Pancreas (tissue), 10 donors: ENCODE data around the gene DNAH8. TPM values are rescaled to one million over a fixed set of nuclear protein-coding genes. Genes with fewer than 3 reads are reported as not detected.

Experiments used
- ATAC-seq, 4 donors: fragments of 200-7000 bp; cut with Tn5 transposase; one replicate each; pipeline versions ENCODE4 v1.8.0 to v1.9.1; 2020; ENCODE audit warnings: mild to moderate bottlenecking in 4 of 4, moderate library complexity in 4 of 4
- DNase-seq, 6 donors: peaks; one replicate each; pipeline ENCODE4 v3.0.0-alpha.2; 2020
- FAIRE-seq: peaks from 2 replicates; lab custom pipeline; 2012; peaks lifted over from hg19 to GRCh38; lab: Jason Lieb, UNC
- H3K27ac ChIP-seq, 4 donors: fragments of 200-600 bp; sonication (generic); 1 replicate in 3 of 4; 2 replicates in 1 of 4; pipeline versions ENCODE4 v1.5.0 to v1.8.0; 2020
- H3K27me3 ChIP-seq, 4 donors: fragments of 200-600 bp; one replicate each; pipeline ENCODE4 v1.8.0; 2021
- H3K36me3 ChIP-seq, 3 donors: fragments of 200-600 bp; sonication (generic) in 1 of 3; one replicate each; pipeline versions ENCODE4 v1.5.0 to v1.8.0; 2020 to 2021
- H3K4me1 ChIP-seq, 3 donors: fragments of 200-600 bp; one replicate each; pipeline ENCODE4 v1.8.0; 2021
- H3K4me3 ChIP-seq, 4 donors: fragments of 200-600 bp; sonication (generic) in 2 of 4; one replicate each; pipeline versions ENCODE4 v1.5.0 to v1.8.0; 2020 to 2021
- H3K9me3 ChIP-seq, 4 donors: fragments of 200-600 bp; one replicate each; pipeline ENCODE4 v1.8.0; 2021
- WGBS, 2 donors: extraction: QIAGEN DNeasy Blood & Tissue Kit; methylation state at CpG; one replicate each; pipeline ENCODE4 v1.1.7; 2013; 5-methylcytosine and 5-hydroxymethylcytosine counted together
- intact Hi-C, 3 donors: fragments of 100-400 bp; cut with DNase I; formaldehyde crosslinking; loops; one replicate each; pipeline versions ENCODE4 v1.11.1 to v1.14.2; 2022
- polyA plus RNA-seq, 2 donors: library from polyadenylated mRNA; stranded (reverse); fragments of 200-250 nt; gene quantifications; one replicate each; pipeline ENCODE4 v1.2.3, GENCODE V29; 2013
- total RNA-seq, 6 donors: library from RNA; stranded (reverse); fragmentation: NEBNext Ultra II Directional in 4 of 6; extraction: Animal tissue kit (Norgen Biotek cat#: 25700) in 4 of 6; gene quantifications; one replicate each; pipeline versions ENCODE4 v1.2.1 to v1.2.4, GENCODE V29; 2021 to 2023
- TF ChIP-seq, protein P1 (sequence below), 4 donors: fragments of 200-600 bp; sonication (generic) in 3 of 4; IDR thresholded peaks; one replicate each; pipeline versions ENCODE4 v1.5.0 to v1.8.0; 2021; ENCODE audit warnings: antibody characterized with exemption in 4 of 4
- donor health status: healthy with polysubstance abuse.
- donor health status: DM: no; HTN: no; CAD: no; lungs with moderate emphysema.
- donor health status: DM: no; HTN: no; CAD: no.
- donor health status: control.
- donor health status: control.
- donor health status: Bipolar disorder and iron deficiency.
- donor health status: DM: yes; HTN: yes; CAD: no.
- donor health status: DM: no; HTN: no; CAD: no.
- donor health status: DM: no; HTN: no; CAD: no.
- donor health status: DM: yes; HTN: yes; CAD: no.

DNAH8 gene
- total and polyA plus RNA-seq, 8 donors = not detected

DNA sequence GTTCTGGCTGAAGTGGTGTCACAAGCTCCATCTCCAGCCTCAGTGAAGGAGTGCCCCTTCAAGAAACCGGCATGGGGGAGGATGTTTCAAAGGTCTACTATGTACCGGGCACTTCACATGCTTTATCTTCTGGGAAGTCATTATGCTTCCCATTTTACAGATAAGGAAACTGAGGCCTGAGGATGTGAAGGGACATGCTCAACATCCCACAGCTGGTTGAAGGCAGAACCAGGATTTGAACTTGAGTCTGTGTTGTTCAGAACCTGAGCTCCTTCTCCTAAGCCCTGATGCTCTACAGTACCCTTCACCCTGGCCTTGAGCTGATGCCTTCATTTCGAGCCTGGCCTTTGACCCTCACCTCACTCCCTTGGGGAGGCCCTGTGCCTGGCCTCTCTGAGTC, 346.5 kb downstream of the DNAH8 start:
- intact Hi-C loops = no loop called here
- H3K27me3 ChIP-seq = no peaks in the 10 kb centered on the region
- FAIRE-seq = no peak
- DNase-seq = no peak
- H3K4me3 ChIP-seq = no peak overlapping the region
- no peaks in the 10 kb centered on the region for H3K9me3 ChIP-seq
- no peak for ATAC-seq
- TF ChIP-seq, protein P1, sequence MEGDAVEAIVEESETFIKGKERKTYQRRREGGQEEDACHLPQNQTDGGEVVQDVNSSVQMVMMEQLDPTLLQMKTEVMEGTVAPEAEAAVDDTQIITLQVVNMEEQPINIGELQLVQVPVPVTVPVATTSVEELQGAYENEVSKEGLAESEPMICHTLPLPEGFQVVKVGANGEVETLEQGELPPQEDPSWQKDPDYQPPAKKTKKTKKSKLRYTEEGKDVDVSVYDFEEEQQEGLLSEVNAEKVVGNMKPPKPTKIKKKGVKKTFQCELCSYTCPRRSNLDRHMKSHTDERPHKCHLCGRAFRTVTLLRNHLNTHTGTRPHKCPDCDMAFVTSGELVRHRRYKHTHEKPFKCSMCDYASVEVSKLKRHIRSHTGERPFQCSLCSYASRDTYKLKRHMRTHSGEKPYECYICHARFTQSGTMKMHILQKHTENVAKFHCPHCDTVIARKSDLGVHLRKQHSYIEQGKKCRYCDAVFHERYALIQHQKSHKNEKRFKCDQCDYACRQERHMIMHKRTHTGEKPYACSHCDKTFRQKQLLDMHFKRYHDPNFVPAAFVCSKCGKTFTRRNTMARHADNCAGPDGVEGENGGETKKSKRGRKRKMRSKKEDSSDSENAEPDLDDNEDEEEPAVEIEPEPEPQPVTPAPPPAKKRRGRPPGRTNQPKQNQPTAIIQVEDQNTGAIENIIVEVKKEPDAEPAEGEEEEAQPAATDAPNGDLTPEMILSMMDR (IDR thresholded peaks at IDR 0.05) = no peak
- no peak overlapping the region for H3K27ac ChIP-seq
- WGBS, 2 donors = 74 to 75% methylated on average over 3 of the region's 3 CpGs
- no peaks in the 10 kb centered on the region for H3K4me1 ChIP-seq
- no peaks in the 10 kb centered on the region for H3K36me3 ChIP-seq

DNA sequence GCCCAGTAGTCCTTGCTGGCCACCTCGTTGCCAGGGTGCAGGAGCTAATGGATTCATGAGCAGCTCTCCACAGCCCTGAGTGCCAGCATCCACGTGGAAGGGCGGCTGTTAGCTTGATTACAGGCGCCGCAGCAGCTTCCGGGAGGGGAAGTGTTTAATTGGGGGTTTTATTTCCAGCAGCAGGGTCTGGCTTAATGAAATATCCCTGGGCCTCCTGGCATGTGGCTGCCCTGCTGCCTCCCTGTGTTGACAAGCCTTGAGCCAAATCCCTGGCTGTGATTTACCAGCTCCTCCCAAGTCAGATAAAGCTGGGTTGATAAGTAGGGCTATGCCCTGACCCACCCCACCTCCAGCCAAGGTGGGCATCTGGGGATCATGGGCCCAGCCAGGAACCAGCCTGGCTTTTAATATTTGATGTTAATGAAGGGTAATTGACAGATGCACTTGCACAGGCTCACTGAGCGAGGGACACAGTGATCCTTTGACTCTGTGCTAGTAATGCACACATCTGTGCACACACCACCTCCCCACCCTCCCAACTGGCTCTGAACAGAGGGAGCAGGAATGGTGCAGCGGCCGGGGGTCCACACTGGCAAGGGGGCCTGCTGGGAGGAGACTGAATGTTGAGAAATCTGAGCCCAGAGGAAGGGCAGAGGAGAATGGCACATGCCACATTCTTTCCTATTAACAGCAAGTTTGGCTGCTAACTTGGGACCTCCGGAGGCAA, 347.1 kb downstream of the DNAH8 start:
- no peak overlapping the region for H3K4me3 ChIP-seq
- H3K27ac ChIP-seq = no peak overlapping the region
- TF ChIP-seq, protein P1 (IDR thresholded peaks at IDR 0.05) = no peak
- H3K27me3 ChIP-seq = no peaks in the 10 kb centered on the region
- ATAC-seq (peak in 2 of 4 donors; percentile 32 to 35), FAIRE-seq (no peak), DNase-seq (no peak)
- no peaks in the 10 kb centered on the region for H3K4me1 ChIP-seq
- WGBS, 2 donors = 75 to 81% methylated on average over 10 of the region's 10 CpGs
- no peaks in the 10 kb centered on the region for H3K36me3 ChIP-seq
- intact Hi-C loops = no loop called here
- H3K9me3 ChIP-seq = no peaks in the 10 kb centered on the region

DNA sequence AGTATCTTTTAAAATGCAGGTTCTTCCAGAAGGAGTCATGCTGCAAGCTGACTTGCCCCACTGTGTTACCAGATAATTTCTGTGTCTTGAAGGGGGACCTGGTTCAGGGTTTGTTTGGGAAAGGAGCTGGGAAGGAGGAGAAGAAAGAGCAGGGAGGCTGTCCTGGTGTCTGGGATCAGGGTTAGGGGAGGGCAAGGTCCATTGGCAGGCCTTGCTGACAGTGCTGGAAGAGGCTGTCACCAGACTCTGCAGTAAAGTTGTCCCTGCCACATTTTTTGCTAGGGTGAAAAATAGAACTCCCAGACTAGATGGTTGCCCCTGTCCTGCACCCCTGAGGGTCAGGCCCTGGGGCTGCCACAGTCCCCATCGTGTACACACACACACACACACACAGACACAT, 348.4 kb downstream of the DNAH8 start:
- ATAC-seq = no peak
- intact Hi-C loops = no loop called here
- TF ChIP-seq, protein P1 (IDR thresholded peaks at IDR 0.05) = no peak
- Histone ChIP-seq H3K9me3 (no peaks in the 10 kb centered on the region), H3K36me3 (no peaks in the 10 kb centered on the region), H3K4me3 (no peak overlapping the region), H3K4me1 (no peaks in the 10 kb centered on the region), H3K27ac (no peak overlapping the region), H3K27me3 (no peaks in the 10 kb centered on the region)
- FAIRE-seq = no peak
- DNase-seq = no peak
- 50 to 61% methylated on average over 1 of the region's 1 CpG for whole genome bisulfite sequencing, 2 donors

DNA sequence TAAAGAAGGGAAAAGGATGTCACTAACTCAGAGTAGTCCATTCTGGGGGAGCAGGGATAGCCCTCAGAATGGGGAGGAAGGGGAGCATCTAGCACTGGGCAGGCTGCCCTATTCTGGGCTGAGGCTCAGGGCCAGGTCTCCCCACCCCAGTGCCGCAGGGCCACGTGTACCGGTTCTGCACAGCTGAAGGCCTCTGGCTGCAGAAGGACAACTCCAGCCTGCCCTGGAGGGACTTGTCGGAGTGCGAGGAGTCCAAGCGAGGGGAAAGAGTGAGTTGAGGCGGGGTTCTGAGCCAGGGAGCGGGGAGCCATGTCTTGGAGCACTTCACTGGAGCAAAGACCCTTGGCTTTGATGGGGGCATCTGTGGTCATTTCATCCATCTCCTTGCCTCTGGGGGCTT, 350.4 kb downstream of the DNAH8 start:
- no peak for DNase-seq
- no peak overlapping the region for H3K4me3 ChIP-seq
- no peak for ATAC-seq
- no peaks in the 10 kb centered on the region for H3K36me3 ChIP-seq
- no peaks in the 10 kb centered on the region for H3K27me3 ChIP-seq
- FAIRE-seq = no peak
- intact Hi-C loops = no loop called here
- H3K9me3 ChIP-seq = no peaks in the 10 kb centered on the region
- TF ChIP-seq, protein P1 (IDR thresholded peaks at IDR 0.05) = no peak
- H3K4me1 ChIP-seq = no peaks in the 10 kb centered on the region
- WGBS, 2 donors = 94 to 100% methylated on average over 8 of the region's 8 CpGs
- H3K27ac ChIP-seq = no peak overlapping the region

DNA sequence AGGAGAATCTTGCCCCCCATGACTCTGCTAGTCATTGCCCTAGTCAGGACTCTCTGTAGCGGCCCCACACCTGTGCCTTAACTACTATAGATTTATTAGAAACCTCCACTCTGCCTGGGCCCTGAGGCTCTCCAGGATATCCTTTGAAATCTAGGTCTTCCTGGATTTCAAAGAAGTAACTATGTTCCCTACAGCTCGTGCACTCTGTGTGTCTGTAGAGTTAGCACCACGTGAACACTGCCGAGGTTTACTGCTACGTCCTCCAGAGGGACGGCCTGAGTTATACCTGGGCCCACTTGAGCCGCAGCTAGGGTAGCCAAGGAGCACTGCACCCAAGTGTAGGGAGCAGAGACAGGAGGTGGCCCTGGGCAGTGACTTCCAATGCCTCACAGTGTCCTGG, 353.3 kb downstream of the DNAH8 start:
- WGBS, 2 donors = 80 to 84% methylated on average over 7 of the region's 7 CpGs
- no peaks in the 10 kb centered on the region for H3K9me3 ChIP-seq
- no peaks in the 10 kb centered on the region for H3K27me3 ChIP-seq
- ATAC-seq (no peak), DNase-seq (peak in 1 of 6 donors; percentile 32), FAIRE-seq (no peak)
- no peaks in the 10 kb centered on the region for H3K36me3 ChIP-seq
- TF ChIP-seq, protein P1 (IDR thresholded peaks at IDR 0.05) = no peak
- no peak overlapping the region for H3K27ac ChIP-seq
- intact Hi-C loops = no loop called here
- no peak overlapping the region for H3K4me3 ChIP-seq
- H3K4me1 ChIP-seq = no peaks in the 10 kb centered on the region
